ENCODE measurements around the gene LY6G6F. TPM values are rescaled to one million over a fixed set of nuclear protein-coding genes. Genes with fewer than 3 reads are reported as not detected.

Gene LY6G6F
- total RNA-seq, 1 donor from 2014 or later, result not detected

DNA sequence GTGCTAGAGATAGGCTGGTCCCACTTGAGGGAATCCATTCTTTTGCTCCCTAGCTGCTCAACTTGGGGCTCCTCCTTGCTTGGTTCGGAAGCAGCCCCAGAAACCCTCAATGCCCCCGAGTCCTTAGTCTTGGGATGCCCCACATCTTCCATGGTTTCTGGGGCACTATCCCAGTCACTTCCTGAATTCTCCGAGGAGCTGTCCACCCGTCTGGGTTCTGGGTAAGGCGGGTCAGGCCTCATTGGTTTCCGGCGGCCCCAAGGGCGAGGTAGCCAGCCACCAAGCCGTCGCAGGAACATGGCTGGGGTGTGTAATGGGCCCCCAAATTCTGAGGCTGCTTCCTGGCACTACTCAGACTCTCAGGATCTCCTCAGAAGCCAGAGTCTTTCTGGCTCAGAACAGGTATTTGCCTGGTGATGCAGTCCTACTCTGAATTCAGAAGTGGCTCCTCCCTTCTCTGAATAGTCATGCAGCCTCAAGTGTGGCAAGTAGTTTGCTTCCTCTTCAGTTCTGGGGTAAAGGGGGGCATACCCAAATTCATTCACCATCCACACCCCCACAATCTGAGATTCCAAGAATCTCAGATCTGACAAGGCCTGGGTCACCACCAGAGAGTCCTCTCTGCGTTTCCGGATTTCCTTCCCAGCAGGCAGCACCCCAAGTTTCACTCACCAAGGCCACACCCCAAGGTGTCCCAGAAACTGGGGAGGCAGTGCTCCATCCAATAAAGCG is 46.9 kb upstream of the LY6G6F start:
- TF ChIP-seq, protein P1, sequence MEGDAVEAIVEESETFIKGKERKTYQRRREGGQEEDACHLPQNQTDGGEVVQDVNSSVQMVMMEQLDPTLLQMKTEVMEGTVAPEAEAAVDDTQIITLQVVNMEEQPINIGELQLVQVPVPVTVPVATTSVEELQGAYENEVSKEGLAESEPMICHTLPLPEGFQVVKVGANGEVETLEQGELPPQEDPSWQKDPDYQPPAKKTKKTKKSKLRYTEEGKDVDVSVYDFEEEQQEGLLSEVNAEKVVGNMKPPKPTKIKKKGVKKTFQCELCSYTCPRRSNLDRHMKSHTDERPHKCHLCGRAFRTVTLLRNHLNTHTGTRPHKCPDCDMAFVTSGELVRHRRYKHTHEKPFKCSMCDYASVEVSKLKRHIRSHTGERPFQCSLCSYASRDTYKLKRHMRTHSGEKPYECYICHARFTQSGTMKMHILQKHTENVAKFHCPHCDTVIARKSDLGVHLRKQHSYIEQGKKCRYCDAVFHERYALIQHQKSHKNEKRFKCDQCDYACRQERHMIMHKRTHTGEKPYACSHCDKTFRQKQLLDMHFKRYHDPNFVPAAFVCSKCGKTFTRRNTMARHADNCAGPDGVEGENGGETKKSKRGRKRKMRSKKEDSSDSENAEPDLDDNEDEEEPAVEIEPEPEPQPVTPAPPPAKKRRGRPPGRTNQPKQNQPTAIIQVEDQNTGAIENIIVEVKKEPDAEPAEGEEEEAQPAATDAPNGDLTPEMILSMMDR (IDR thresholded peaks at IDR 0.05; ENCODE audit: partially characterized antibody, unreplicated experiment), result no peak

DNA sequence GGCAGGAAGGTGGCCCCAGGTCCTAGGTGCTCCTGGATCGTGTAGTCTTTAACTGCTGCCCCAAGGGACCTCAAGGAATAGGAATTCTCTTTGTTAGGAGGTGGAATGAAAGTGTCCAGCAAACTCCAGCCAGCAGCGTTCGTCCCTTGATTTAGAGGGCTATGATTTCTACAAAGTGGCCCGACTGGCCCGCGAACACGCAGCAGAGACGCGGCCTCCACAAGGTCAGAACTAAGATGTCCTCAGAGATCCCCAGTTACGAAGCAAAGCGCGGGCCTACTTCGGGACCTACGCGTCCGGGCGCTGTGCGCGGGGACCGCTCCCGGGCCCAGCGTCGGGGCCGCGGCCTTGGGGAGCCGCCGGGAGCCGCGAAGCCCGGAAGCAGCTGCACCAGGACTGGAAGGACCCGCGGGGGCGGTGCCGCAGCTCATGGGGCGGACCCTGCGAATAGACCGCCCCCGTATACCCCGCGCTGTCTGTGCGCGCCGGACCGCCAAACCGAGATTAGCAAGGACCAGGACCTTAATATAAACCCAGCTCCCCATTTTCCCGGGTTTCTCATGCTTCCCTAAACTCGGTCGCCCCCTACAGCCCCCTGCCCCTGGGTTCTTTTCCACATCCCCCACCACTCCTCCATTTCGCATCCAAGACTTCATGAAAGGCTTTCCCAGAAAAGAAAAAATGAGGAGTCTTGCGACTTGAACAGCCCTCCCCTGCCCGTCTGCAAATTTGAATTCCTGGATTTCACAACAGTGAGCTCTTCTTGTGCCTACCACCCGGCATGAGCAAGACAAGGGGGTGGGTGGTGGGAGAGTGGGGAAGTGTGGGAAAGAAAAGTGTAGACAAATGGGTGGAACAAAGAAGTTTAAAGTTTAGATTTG is 46.0 kb upstream of the LY6G6F start, which contains the start of gene C6orf47:
TSS of gene C6orf47 (minus strand) at position 398 of the 881 bp plus-strand sequence. CDS start 831 bp downstream, outside the sequence.
- Mint-ChIP-seq H3K27ac (ENCODE audit: unreplicated experiment) (peak within 1 kb of the TSS; percentile 92), H3K36me3 (ENCODE audit: unreplicated experiment) (peaks cover 2% of the 10 kb centered on the region), H3K4me3 (ENCODE audit: unreplicated experiment) (peak within 1 kb of the TSS; percentile 93), H3K27me3 (ENCODE audit: unreplicated experiment) (peaks cover 22% of the 10 kb centered on the region), H3K4me1 (ENCODE audit: low read depth, unreplicated experiment) (peaks cover 29% of the 10 kb centered on the region), H3K9me3 (ENCODE audit: unreplicated experiment) (peaks cover 9% of the 10 kb centered on the region)
- DNase-seq, result peak; percentile 86
- TF ChIP-seq, protein P1 (IDR thresholded peaks at IDR 0.05; ENCODE audit: partially characterized antibody, unreplicated experiment), result no peak

More for the DNA sequence above, 46.9 kb upstream of the LY6G6F start:
- H3K27ac Mint-ChIP-seq (ENCODE audit: unreplicated experiment), result peak overlapping the region; percentile 92
- peaks cover 31% of the 10 kb centered on the region for H3K4me1 Mint-ChIP-seq (ENCODE audit: low read depth, unreplicated experiment)
- peaks cover 21% of the 10 kb centered on the region for H3K27me3 Mint-ChIP-seq (ENCODE audit: unreplicated experiment)
- peak overlapping the region; percentile 93 for H3K4me3 Mint-ChIP-seq (ENCODE audit: unreplicated experiment)
- H3K9me3 Mint-ChIP-seq (ENCODE audit: unreplicated experiment), result peaks cover 8% of the 10 kb centered on the region
- no peak for DNase-seq
- H3K36me3 Mint-ChIP-seq (ENCODE audit: unreplicated experiment), result peaks cover 4% of the 10 kb centered on the region

DNA sequence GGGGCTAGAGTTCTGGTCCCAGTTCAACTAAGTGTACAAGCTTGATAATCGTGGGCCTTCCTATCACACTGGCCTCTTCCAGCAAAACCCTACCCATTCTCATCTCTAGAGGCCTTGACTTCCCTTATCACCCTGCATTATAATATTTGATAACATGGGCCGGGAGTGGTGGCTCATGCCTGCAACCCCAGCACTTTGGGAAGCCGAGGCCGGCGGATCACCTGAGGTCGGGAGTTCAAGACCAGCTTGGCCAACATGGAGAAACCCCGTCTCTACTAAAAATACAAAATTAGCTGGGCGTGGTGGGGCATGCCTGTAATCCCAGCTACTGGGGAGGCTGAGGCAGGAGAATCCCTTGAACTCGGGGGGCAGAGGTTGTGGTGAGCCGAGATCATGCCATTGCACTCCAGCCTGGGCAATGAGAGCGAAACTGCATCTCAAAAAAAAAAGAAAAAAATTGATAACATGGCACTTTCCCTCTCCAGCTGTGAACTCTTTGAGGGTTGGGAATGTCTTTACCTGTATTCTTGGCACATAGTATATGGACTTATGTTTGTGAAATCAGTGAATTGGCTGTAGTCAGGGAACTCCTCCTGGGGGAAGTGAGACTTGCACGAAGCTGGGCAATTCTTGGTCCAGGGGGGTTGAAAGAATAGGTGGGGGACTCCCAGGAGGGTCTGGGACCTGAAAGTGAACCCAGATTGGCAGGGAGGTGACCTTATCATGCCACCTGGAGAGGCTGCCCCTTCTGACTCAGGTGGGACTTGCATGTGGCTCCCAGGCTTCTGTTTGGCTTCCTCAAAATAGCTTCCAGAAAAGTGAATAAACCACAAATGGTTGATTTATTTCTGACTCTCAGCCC is 45.2 kb upstream of the LY6G6F start:
- Mint-ChIP-seq H3K36me3 (ENCODE audit: unreplicated experiment) (no peaks in the 10 kb centered on the region), H3K27ac (ENCODE audit: unreplicated experiment) (peak overlapping the region; percentile 50), H3K9me3 (ENCODE audit: unreplicated experiment) (peaks cover 11% of the 10 kb centered on the region), H3K27me3 (ENCODE audit: unreplicated experiment) (peaks cover 19% of the 10 kb centered on the region), H3K4me3 (ENCODE audit: unreplicated experiment) (peak overlapping the region; percentile 83), H3K4me1 (ENCODE audit: low read depth, unreplicated experiment) (peaks cover 28% of the 10 kb centered on the region)
- DNase-seq, result no peak
- TF ChIP-seq, protein P1 (IDR thresholded peaks at IDR 0.05; ENCODE audit: partially characterized antibody, unreplicated experiment), result no peak

DNA sequence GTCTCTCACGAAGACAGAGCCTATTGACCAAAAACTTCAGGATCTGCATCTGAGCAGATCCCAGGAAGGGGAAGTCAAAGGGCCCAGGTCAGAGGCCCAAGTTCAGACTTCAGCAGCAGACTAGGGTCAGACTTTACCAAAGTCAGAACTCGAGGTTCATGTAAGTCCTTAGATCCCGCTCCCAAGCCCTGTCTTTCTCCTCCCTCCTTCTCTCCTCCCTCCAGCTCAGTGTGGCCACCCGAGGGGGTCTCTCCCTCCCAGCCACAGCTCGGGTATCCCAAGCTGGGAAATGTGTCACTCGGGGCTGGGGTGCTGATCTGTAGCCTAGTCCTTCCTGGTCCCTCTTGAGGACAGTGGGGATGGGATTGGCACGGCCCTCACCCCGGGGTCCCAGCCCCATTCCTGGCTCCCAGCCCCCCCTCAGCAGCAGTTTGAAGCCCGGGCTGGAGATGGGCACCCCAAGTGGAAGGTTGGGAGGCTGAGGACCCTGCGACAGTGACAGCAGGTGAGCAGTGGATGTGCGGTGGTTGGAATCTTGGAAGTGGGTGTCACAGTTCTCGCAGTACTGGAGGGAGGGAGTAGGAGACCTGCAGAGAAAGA is 44.4 kb upstream of the LY6G6F start:
- TF ChIP-seq, protein P1 (IDR thresholded peaks at IDR 0.05; ENCODE audit: partially characterized antibody, unreplicated experiment), result no peak
- DNase-seq, result no peak
- Mint-ChIP-seq H3K4me1 (ENCODE audit: low read depth, unreplicated experiment) (peaks cover 30% of the 10 kb centered on the region), H3K27me3 (ENCODE audit: unreplicated experiment) (peaks cover 18% of the 10 kb centered on the region), H3K4me3 (ENCODE audit: unreplicated experiment) (peak overlapping the region; percentile 79), H3K36me3 (ENCODE audit: unreplicated experiment) (no peaks in the 10 kb centered on the region), H3K27ac (ENCODE audit: unreplicated experiment) (peak overlapping the region; percentile 79), H3K9me3 (ENCODE audit: unreplicated experiment) (peaks cover 11% of the 10 kb centered on the region)

Data from glutamatergic neuron (in vitro differentiated cells).